Kidney epithelial cell (primary cell): ENCODE data around the gene RIMBP2. TPM values are rescaled to one million over a fixed set of nuclear protein-coding genes. Genes with fewer than 3 reads are reported as not detected.

Experiments
- DNase-seq: peaks from one replicate; pipeline ENCODE4 v3.0.0-alpha.2; 2010; ENCODE audit warnings: low read depth
- H3K27me3 ChIP-seq: 2 replicates; pipeline ENCODE4 v1.6.0; 2011; ENCODE audit warnings: low read length; ENCODE audit not compliant: control insufficient read depth, insufficient read depth
- H3K36me3 ChIP-seq: 2 replicates; pipeline ENCODE4 v1.5.1; 2011; ENCODE audit warnings: low read length; ENCODE audit not compliant: control insufficient read depth, insufficient read depth
- H3K4me3 ChIP-seq: 2 replicates; pipeline ENCODE4 v1.5.1; 2011; ENCODE audit warnings: low read depth, mild to moderate bottlenecking, control low read depth, low read length
- CTCF ChIP-seq: IDR thresholded peaks from 2 replicates; pipeline ENCODE4 v1.5.1; 2011; ENCODE audit warnings: mild to moderate bottlenecking, moderate library complexity, low read length, control low read depth, inconsistent platforms; ENCODE audit not compliant: insufficient read depth, poor library complexity, severe bottlenecking
- total RNA-seq: library from RNA; depleted of rRNA; stranded (reverse); fragments of >200 nt; gene quantifications from 2 replicates; pipeline ENCODE4 v1.2.3, GENCODE V29; 2015

RIMBP2 gene
- total RNA-seq, 1 donor from 2014 or later: 0.50 TPM

- no peak for DNase-seq
Measured at GRCh38 chr12:130375296-130376287, 340.5 kb downstream of the RIMBP2 start.

GRCh38 chr12:130374083-130374482 is 342.0 kb downstream of the RIMBP2 start:
- TF ChIP-seq CTCF: no peak
- H3K4me3 ChIP-seq: no peak overlapping the region
- no peaks in the 10 kb centered on the region for H3K36me3 ChIP-seq
- H3K27me3 ChIP-seq: no peaks in the 10 kb centered on the region
- no peak for DNase-seq

More at GRCh38 chr12:130375296-130376287, 340.5 kb downstream of the RIMBP2 start:
- TF ChIP-seq CTCF: no peak
- Histone ChIP-seq H3K27me3 (no peaks in the 10 kb centered on the region), H3K36me3 (no peaks in the 10 kb centered on the region), H3K4me3 (no peak overlapping the region)

GRCh38 chr12:130372936-130373335 is 343.2 kb downstream of the RIMBP2 start:
- no peak for TF ChIP-seq CTCF

GRCh38 chr12:130371296-130371695 is 344.8 kb downstream of the RIMBP2 start:
- DNase-seq: no peak
- TF ChIP-seq CTCF: no peak
- no peak overlapping the region for H3K4me3 ChIP-seq
- no peaks in the 10 kb centered on the region for H3K36me3 ChIP-seq
- no peaks in the 10 kb centered on the region for H3K27me3 ChIP-seq

More at GRCh38 chr12:130372936-130373335, 343.2 kb downstream of the RIMBP2 start:
- Histone ChIP-seq H3K4me3 (no peak overlapping the region), H3K27me3 (no peaks in the 10 kb centered on the region), H3K36me3 (no peaks in the 10 kb centered on the region)
- DNase-seq: no peak

DNA sequence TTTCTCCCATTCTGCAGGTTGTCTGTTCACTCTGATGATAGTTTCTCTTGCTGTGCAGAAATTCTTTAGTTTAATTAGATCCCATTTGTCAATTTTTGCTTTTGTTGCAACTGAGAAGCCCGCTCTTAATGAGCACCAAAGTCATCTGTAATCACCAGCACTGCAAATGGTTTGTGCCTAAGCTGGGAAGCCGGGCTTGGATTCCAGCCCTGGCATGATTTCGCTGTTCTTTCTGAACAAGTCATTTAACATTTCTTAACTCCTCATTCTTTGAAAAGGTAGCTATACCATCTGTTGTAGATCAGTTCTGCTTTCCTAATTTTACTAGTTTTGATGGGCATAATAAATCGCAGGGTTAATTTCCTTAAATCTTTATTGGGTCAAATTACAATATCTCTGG is 346.3 kb downstream of the RIMBP2 start:
- no peak for DNase-seq
- Histone ChIP-seq H3K27me3 (no peaks in the 10 kb centered on the region), H3K4me3 (no peak overlapping the region), H3K36me3 (no peaks in the 10 kb centered on the region)
- no peak for TF ChIP-seq CTCF
